ENCODE measurements around the gene ATP5MC3. TPM values are rescaled to one million over a fixed set of nuclear protein-coding genes. Genes with fewer than 3 reads are reported as not detected.

ATP5MC3 gene
- total and polyA plus RNA-seq, 2 experiments from 2014 or later = 300 to 2,044 TPM

GRCh38 chr2:175135177-175135576 lies 46.3 kb downstream of the ATP5MC3 start:
- no peak overlapping the region for H3K4me3 ChIP-seq
- no peaks in the 10 kb centered on the region for H3K9me3 ChIP-seq (ENCODE audit: low read depth)
- no peaks in the 10 kb centered on the region for H3K27me3 ChIP-seq
- H3K27ac ChIP-seq = no peak overlapping the region
- TF ChIP-seq CTCF (IDR thresholded peaks at IDR 0.05; ENCODE audit: low read depth, low read length) = no peak
- peaks cover 15% of the 10 kb centered on the region for H3K4me1 ChIP-seq (ENCODE audit: low read depth)
- peaks cover 12% of the 10 kb centered on the region for H3K36me3 ChIP-seq
- DNase-seq (ENCODE audit: low read depth in 1 of 2, low spot score in 1 of 2) = no peak

- Histone ChIP-seq H3K4me1 (ENCODE audit: low read depth) (peaks cover 22% of the 10 kb centered on the region), H3K27me3 (no peaks in the 10 kb centered on the region), H3K4me3 (no peak overlapping the region), H3K9me3 (ENCODE audit: low read depth) (no peaks in the 10 kb centered on the region), H3K36me3 (peaks cover 31% of the 10 kb centered on the region), H3K27ac (peak overlapping the region; percentile 68)
- TF ChIP-seq CTCF (IDR thresholded peaks at IDR 0.05; ENCODE audit: low read depth, low read length) = no peak
- no peak for DNase-seq (ENCODE audit: low read depth in 1 of 2, low spot score in 1 of 2)
These were observed 50.3 kb downstream of the ATP5MC3 start for GRCh38 chr2:175131252-175131651.

GRCh38 chr2:175126661-175127060 lies 54.8 kb downstream of the ATP5MC3 start:
- Histone ChIP-seq H3K27ac (peak overlapping the region; percentile 63), H3K9me3 (ENCODE audit: low read depth) (no peaks in the 10 kb centered on the region), H3K4me1 (ENCODE audit: low read depth) (peaks cover 15% of the 10 kb centered on the region), H3K4me3 (no peak overlapping the region), H3K27me3 (no peaks in the 10 kb centered on the region), H3K36me3 (peaks cover 19% of the 10 kb centered on the region)
- TF ChIP-seq CTCF (IDR thresholded peaks at IDR 0.05; ENCODE audit: low read depth, low read length) = no peak
- DNase-seq (ENCODE audit: low read depth in 1 of 2, low spot score in 1 of 2) = peak in 1 of 2 donors; percentile 3

Other genes with a start within 250 kb of the ATP5MC3 start
- gene CHN1, start 176.3 kb downstream of the ATP5MC3 start, total RNA-seq = 47.0 and 64.3 TPM in 2 replicates
- 70.8 and 90.2 TPM in 2 replicates for gene CHN1, start 176.3 kb downstream of the ATP5MC3 start, polyA plus RNA-seq
- gene ATF2, start 13.5 kb downstream of the ATP5MC3 start, total RNA-seq = 36.5 and 40.9 TPM in 2 replicates
- 25.7 and 38.3 TPM in 2 replicates for gene ATF2, start 13.5 kb downstream of the ATP5MC3 start, polyA plus RNA-seq

Data from cardiac muscle cell (in vitro differentiated cells and primary cell).